Natural killer cell (primary cell): ENCODE measurements around the gene ZNF471. TPM values are rescaled to one million over a fixed set of nuclear protein-coding genes. Genes with fewer than 3 reads are reported as not detected.

Experiments used
- ATAC-seq, 3 donors: fragments of 150-1000 bp in 2 of 3; fragments of 200-7000 bp in 1 of 3; cut with Tn5 transposase; 1 replicate in 1 of 3; 2 replicates in 2 of 3; pipeline ENCODE4 v1.10.0; 2021; ENCODE audit warnings: mild to moderate bottlenecking in 2 of 3, moderate library complexity in 2 of 3
- DNase-seq, 2 donors: peaks; one replicate each; pipeline versions ENCODE4 v3.0.0 to v3.0.0-alpha.2; 2013 to 2021; ENCODE audit warnings: mixed read lengths in 1 of 2
- H3K27ac ChIP-seq: one replicate; pipeline ENCODE4 v1.5.1; 2013; ENCODE audit warnings: mild to moderate bottlenecking, low read length
- H3K27me3 ChIP-seq: one replicate; pipeline ENCODE4 v1.6.1; 2013; ENCODE audit warnings: low read length; ENCODE audit not compliant: control insufficient read depth, insufficient read depth
- H3K36me3 ChIP-seq: one replicate; pipeline ENCODE4 v1.6.1; 2013; ENCODE audit warnings: low read length; ENCODE audit not compliant: control insufficient read depth, insufficient read depth
- H3K4me1 ChIP-seq: one replicate; pipeline ENCODE4 v1.6.1; 2013; ENCODE audit warnings: low read length; ENCODE audit not compliant: control insufficient read depth, insufficient read depth
- H3K4me3 ChIP-seq: one replicate; pipeline ENCODE4 v1.5.1; 2013; ENCODE audit warnings: low read length
- H3K9me3 ChIP-seq: one replicate; pipeline ENCODE4 v1.6.1; 2013; ENCODE audit warnings: low read length; ENCODE audit not compliant: control insufficient read depth, insufficient read depth
- H3K27ac Mint-ChIP-seq, 2 donors: one replicate each; pipeline ENCODE4 v1.8.0; 2022; ENCODE audit warnings: mild to moderate bottlenecking in 2 of 2, mixed read lengths in 2 of 2, moderate library complexity in 1 of 2
- H3K27me3 Mint-ChIP-seq, 2 donors: one replicate each; pipeline ENCODE4 v1.8.0; 2022; ENCODE audit warnings: low read depth in 2 of 2, mixed read lengths in 2 of 2
- H3K36me3 Mint-ChIP-seq: one replicate; pipeline ENCODE4 v1.8.0; 2022; ENCODE audit warnings: mixed read lengths
- H3K4me1 Mint-ChIP-seq, 2 donors: one replicate each; pipeline ENCODE4 v1.8.0; 2022; ENCODE audit warnings: mixed read lengths in 2 of 2
- H3K4me3 Mint-ChIP-seq: one replicate; pipeline ENCODE4 v1.8.0; 2022; ENCODE audit warnings: mild to moderate bottlenecking, moderate library complexity, mixed read lengths
- H3K9me3 Mint-ChIP-seq, 2 donors: one replicate each; pipeline ENCODE4 v1.8.0; 2022; ENCODE audit warnings: mixed read lengths in 2 of 2
- CTCF ChIP-seq: fragments of 200-600 bp; IDR thresholded peaks from one replicate; pipeline ENCODE4 v1.8.0; 2022; ENCODE audit warnings: antibody characterized with exemption
- WGBS: methylation state at CpG from one replicate; pipeline ENCODE4 v1.1.7; 2013; ENCODE audit warnings: missing lambda C conversion rate; ENCODE audit not compliant: insufficient coverage; 5-methylcytosine and 5-hydroxymethylcytosine counted together
- intact Hi-C: fragments of 100-400 bp; cut with micrococcal nuclease; formaldehyde crosslinking; loops from one replicate; pipeline ENCODE4 v1.14.2; 2022
- total RNA-seq, 4 donors: library from RNA; stranded (reverse); fragments of 120-200 nt in 1 of 4; gene quantifications; one replicate each; pipeline versions ENCODE4 v1.2.3 to v1.2.4, GENCODE V29; 2013 to 2022

The ZNF471 gene
- total RNA-seq, 3 donors from 2014 or later (not counting 1 experiment from before 2014, with no cell fraction given), result 0.33 to 1.0 (median 0.48) TPM

- Histone ChIP-seq H3K36me3 (peaks cover 28% of the 10 kb centered on the region), H3K27ac (no peak overlapping the region), H3K4me1 (no peaks in the 10 kb centered on the region), H3K4me3 (no peak overlapping the region), H3K27me3 (no peaks in the 10 kb centered on the region), H3K9me3 (peaks cover 56% of the 10 kb centered on the region)
- peaks cover 9 to 35% of the 10 kb centered on the region in 2 donors for H3K9me3 Mint-ChIP-seq
- no peaks in the 10 kb centered on the region for H3K4me1 Mint-ChIP-seq
- H3K36me3 Mint-ChIP-seq, result peaks cover 82% of the 10 kb centered on the region
- no peak overlapping the region for H3K4me3 Mint-ChIP-seq
- H3K27ac Mint-ChIP-seq, result no peak overlapping the region
- WGBS, result 95% methylated on average over 3 of the region's 3 CpGs
- no peaks in the 10 kb centered on the region for H3K27me3 Mint-ChIP-seq
- intact Hi-C loops, result no loop called here
- ATAC-seq (no peak), DNase-seq (no peak)
- TF ChIP-seq CTCF, result no peak
These were observed 66.3 kb downstream of the ZNF471 start for GRCh38 chr19:56573914-56574313.

- Mint-ChIP-seq H3K27ac (no peak overlapping the region), H3K36me3 (peaks cover 75% of the 10 kb centered on the region), H3K27me3 (no peaks in the 10 kb centered on the region), H3K4me1 (no peaks in the 10 kb centered on the region), H3K4me3 (no peak overlapping the region), H3K9me3 (peaks cover 12 to 29% of the 10 kb centered on the region in 2 donors)
- Histone ChIP-seq H3K27me3 (no peaks in the 10 kb centered on the region), H3K36me3 (peaks cover 19% of the 10 kb centered on the region), H3K4me3 (no peak overlapping the region), H3K9me3 (peaks cover 60% of the 10 kb centered on the region), H3K4me1 (no peaks in the 10 kb centered on the region), H3K27ac (no peak overlapping the region)
- DNase-seq (no peak), ATAC-seq (no peak)
- TF ChIP-seq CTCF, result no peak
- intact Hi-C loops, result no loop called here
- 99% methylated on average over 10 of the region's 11 CpGs for WGBS
These were observed 70.3 kb downstream of the ZNF471 start for GRCh38 chr19:56577719-56578602.

Other genes with a start within 250 kb of the ZNF471 start
- 1 to 10 TPM; 1.5 to 3.1 (median 2.6) TPM for gene EDDM13, start 235.1 kb upstream of the ZNF471 start, total RNA-seq
- gene ZSCAN5A, start 193.0 kb upstream of the ZNF471 start, total RNA-seq, result 10 to 100 TPM in 1 of 3 donors, 1 to 10 TPM in 2; 6.7 to 10.2 (median 7.9) TPM
- gene ZNF582, start 114.3 kb upstream of the ZNF471 start, total RNA-seq, result 1 to 10 TPM; 1.3 to 3.3 (median 2.8) TPM
- gene ZNF583, start 103.5 kb upstream of the ZNF471 start, total RNA-seq, result 1 to 10 TPM; 2.7 to 5.1 (median 3.3) TPM
- gene ZNF667, start 30.5 kb upstream of the ZNF471 start, total RNA-seq, result 1 to 10 TPM in 1 of 3 donors, under 1 TPM in 2; 0.41 to 1.6 (median 0.63) TPM
- 1 to 10 TPM; 2.5 to 5.0 (median 4.2) TPM for gene ZFP28, start 31.1 kb downstream of the ZNF471 start, total RNA-seq
- gene ZNF470, start 59.6 kb downstream of the ZNF471 start, total RNA-seq, result 1 to 10 TPM; 2.0 to 2.3 (median 2.1) TPM
- gene ZNF71, start 87.4 kb downstream of the ZNF471 start, total RNA-seq, result 1 to 10 TPM; 5.0 to 7.4 (median 7.2) TPM
- under 1 TPM in 1 of 3 donors, not detected in 2; 0.24 TPM for gene SMIM17, start 135.3 kb downstream of the ZNF471 start, total RNA-seq
- gene ZNF835, start 163.9 kb downstream of the ZNF471 start, total RNA-seq, result 1 to 10 TPM in 1 of 3 donors, under 1 TPM in 2; 0.18 to 2.1 (median 0.92) TPM